ENCODE measurements around the gene PIM3. TPM values are rescaled to one million over a fixed set of nuclear protein-coding genes. Genes with fewer than 3 reads are reported as not detected.

PIM3 gene
- total and polyA plus RNA-seq, 2 of the 8 experiments (the other 6 are each of a cell fraction or from before 2014, with no cell fraction given): 22.6 to 30.0 TPM

DNA sequence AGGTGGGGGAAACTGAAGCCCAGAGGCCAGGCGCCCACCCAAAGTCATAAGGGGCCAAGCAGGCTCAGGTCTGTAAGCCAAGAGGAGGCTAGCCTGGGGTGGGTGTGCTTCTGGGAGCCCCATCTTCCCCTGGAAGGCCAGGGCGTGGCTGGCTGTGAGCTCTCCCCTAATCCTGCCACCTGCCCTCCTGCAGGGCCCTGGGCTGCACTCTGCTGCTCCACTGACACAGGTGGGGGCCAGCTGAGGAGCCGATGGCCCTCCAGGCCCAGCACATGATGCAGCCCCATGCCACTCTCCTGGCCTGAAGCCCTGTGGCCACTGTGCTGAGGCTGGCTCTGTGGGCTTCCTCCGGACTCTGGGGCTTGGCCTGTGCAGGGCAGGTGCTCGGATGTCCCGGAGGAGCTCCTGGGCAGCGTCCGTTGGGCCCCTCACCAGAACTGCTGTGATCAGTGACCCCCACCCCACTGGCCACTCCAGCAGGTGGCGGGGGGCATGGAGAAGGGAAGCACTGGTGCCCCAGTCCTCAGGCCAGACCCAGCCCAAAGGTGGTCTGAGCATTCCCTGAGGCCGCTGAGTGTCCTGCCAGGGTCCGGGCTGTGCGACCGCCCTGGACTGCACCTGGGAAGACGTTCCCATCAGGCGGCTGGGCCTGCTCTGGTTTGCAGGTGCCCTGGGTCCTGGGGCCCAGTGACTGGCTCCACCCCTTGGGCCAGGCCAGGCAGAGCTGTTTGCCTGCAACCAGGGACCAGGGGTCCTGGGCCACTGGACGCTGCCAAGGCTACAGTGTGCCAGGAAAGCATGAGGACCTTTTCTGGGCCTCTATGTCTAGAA lies 8.5 kb downstream of the PIM3 start (continued):
- TF ChIP-seq, protein P1, sequence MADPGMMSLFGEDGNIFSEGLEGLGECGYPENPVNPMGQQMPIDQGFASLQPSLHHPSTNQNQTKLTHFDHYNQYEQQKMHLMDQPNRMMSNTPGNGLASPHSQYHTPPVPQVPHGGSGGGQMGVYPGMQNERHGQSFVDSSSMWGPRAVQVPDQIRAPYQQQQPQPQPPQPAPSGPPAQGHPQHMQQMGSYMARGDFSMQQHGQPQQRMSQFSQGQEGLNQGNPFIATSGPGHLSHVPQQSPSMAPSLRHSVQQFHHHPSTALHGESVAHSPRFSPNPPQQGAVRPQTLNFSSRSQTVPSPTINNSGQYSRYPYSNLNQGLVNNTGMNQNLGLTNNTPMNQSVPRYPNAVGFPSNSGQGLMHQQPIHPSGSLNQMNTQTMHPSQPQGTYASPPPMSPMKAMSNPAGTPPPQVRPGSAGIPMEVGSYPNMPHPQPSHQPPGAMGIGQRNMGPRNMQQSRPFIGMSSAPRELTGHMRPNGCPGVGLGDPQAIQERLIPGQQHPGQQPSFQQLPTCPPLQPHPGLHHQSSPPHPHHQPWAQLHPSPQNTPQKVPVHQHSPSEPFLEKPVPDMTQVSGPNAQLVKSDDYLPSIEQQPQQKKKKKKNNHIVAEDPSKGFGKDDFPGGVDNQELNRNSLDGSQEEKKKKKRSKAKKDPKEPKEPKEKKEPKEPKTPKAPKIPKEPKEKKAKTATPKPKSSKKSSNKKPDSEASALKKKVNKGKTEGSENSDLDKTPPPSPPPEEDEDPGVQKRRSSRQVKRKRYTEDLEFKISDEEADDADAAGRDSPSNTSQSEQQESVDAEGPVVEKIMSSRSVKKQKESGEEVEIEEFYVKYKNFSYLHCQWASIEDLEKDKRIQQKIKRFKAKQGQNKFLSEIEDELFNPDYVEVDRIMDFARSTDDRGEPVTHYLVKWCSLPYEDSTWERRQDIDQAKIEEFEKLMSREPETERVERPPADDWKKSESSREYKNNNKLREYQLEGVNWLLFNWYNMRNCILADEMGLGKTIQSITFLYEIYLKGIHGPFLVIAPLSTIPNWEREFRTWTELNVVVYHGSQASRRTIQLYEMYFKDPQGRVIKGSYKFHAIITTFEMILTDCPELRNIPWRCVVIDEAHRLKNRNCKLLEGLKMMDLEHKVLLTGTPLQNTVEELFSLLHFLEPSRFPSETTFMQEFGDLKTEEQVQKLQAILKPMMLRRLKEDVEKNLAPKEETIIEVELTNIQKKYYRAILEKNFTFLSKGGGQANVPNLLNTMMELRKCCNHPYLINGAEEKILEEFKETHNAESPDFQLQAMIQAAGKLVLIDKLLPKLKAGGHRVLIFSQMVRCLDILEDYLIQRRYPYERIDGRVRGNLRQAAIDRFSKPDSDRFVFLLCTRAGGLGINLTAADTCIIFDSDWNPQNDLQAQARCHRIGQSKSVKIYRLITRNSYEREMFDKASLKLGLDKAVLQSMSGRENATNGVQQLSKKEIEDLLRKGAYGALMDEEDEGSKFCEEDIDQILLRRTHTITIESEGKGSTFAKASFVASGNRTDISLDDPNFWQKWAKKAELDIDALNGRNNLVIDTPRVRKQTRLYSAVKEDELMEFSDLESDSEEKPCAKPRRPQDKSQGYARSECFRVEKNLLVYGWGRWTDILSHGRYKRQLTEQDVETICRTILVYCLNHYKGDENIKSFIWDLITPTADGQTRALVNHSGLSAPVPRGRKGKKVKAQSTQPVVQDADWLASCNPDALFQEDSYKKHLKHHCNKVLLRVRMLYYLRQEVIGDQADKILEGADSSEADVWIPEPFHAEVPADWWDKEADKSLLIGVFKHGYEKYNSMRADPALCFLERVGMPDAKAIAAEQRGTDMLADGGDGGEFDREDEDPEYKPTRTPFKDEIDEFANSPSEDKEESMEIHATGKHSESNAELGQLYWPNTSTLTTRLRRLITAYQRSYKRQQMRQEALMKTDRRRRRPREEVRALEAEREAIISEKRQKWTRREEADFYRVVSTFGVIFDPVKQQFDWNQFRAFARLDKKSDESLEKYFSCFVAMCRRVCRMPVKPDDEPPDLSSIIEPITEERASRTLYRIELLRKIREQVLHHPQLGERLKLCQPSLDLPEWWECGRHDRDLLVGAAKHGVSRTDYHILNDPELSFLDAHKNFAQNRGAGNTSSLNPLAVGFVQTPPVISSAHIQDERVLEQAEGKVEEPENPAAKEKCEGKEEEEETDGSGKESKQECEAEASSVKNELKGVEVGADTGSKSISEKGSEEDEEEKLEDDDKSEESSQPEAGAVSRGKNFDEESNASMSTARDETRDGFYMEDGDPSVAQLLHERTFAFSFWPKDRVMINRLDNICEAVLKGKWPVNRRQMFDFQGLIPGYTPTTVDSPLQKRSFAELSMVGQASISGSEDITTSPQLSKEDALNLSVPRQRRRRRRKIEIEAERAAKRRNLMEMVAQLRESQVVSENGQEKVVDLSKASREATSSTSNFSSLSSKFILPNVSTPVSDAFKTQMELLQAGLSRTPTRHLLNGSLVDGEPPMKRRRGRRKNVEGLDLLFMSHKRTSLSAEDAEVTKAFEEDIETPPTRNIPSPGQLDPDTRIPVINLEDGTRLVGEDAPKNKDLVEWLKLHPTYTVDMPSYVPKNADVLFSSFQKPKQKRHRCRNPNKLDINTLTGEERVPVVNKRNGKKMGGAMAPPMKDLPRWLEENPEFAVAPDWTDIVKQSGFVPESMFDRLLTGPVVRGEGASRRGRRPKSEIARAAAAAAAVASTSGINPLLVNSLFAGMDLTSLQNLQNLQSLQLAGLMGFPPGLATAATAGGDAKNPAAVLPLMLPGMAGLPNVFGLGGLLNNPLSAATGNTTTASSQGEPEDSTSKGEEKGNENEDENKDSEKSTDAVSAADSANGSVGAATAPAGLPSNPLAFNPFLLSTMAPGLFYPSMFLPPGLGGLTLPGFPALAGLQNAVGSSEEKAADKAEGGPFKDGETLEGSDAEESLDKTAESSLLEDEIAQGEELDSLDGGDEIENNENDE (IDR thresholded peaks at IDR 0.05; ENCODE audit: insufficient replicate concordance, low read length): no peak
- no peak for TF ChIP-seq HDAC6 (IDR thresholded peaks at IDR 0.05; ENCODE audit: low read depth, low read length)
- no peak for TF ChIP-seq JUN (IDR thresholded peaks at IDR 0.05; ENCODE audit: low read depth, low read length)
- no peak for TF ChIP-seq USF2 (IDR thresholded peaks at IDR 0.05; ENCODE audit: low read length)
- no peak for TF ChIP-seq PHF8 (conservative IDR thresholded peaks at IDR 0.05; ENCODE audit: low read depth, low read length)
- no peak for TF ChIP-seq NANOG (IDR thresholded peaks at IDR 0.05; ENCODE audit: insufficient read depth, low read depth, low read length, poor library complexity, severe bottlenecking)
- TF ChIP-seq POLR2AphosphoS5 (IDR thresholded peaks at IDR 0.05; ENCODE audit: low read depth, low read length): no peak
- TF ChIP-seq BCL11A (IDR thresholded peaks at IDR 0.05; ENCODE audit: low read depth in 2 of 2, low read length in 2 of 2): no peak
- TF ChIP-seq SUZ12 (IDR thresholded peaks at IDR 0.05; ENCODE audit: low read length): no peak

All from H1 (cell line).